ENCODE data around the gene GTF2A2. TPM values are rescaled to one million over a fixed set of nuclear protein-coding genes. Genes with fewer than 3 reads are reported as not detected.
"Not testable (repeated sequence)": the region's sequence is repeated elsewhere in the genome, so short reads cannot be mapped to it uniquely, and the experiment has no call there.

Gene GTF2A2
- total and polyA plus RNA-seq, 7 donors: 33.7 to 98.0 (median 48.2) TPM

- H3K27ac ChIP-seq: no peak overlapping the region
- H3K9me3 ChIP-seq: no peaks in the 10 kb centered on the region
- H3K36me3 ChIP-seq: peaks cover 2 to 57% (median 5%) of the 10 kb centered on the region in 4 donors
- WGBS, 2 donors: 80 to 90% methylated on average over 4 of the region's 4 CpGs
- H3K4me1 ChIP-seq: peaks cover 0 to 4% (median under 1%) of the 10 kb centered on the region in 4 donors
- no peak overlapping the region for H3K4me3 ChIP-seq
- no peaks in the 10 kb centered on the region for H3K27me3 ChIP-seq
- DNase-seq: no peak
- intact Hi-C loops (cut with DNase I): no loop called here
- no peak for TF ChIP-seq POLR2A (IDR thresholded peaks at IDR 0.05)
- TF ChIP-seq, protein P1, sequence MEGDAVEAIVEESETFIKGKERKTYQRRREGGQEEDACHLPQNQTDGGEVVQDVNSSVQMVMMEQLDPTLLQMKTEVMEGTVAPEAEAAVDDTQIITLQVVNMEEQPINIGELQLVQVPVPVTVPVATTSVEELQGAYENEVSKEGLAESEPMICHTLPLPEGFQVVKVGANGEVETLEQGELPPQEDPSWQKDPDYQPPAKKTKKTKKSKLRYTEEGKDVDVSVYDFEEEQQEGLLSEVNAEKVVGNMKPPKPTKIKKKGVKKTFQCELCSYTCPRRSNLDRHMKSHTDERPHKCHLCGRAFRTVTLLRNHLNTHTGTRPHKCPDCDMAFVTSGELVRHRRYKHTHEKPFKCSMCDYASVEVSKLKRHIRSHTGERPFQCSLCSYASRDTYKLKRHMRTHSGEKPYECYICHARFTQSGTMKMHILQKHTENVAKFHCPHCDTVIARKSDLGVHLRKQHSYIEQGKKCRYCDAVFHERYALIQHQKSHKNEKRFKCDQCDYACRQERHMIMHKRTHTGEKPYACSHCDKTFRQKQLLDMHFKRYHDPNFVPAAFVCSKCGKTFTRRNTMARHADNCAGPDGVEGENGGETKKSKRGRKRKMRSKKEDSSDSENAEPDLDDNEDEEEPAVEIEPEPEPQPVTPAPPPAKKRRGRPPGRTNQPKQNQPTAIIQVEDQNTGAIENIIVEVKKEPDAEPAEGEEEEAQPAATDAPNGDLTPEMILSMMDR (IDR thresholded peaks at IDR 0.05): no peak
- no peak for TF ChIP-seq EP300 (IDR thresholded peaks at IDR 0.05)
- TF ChIP-seq POLR2AphosphoS5 (IDR thresholded peaks at IDR 0.05): no peak
Observed at GRCh38 chr15:59644756-59645155, 12.6 kb downstream of the GTF2A2 start.

DNA sequence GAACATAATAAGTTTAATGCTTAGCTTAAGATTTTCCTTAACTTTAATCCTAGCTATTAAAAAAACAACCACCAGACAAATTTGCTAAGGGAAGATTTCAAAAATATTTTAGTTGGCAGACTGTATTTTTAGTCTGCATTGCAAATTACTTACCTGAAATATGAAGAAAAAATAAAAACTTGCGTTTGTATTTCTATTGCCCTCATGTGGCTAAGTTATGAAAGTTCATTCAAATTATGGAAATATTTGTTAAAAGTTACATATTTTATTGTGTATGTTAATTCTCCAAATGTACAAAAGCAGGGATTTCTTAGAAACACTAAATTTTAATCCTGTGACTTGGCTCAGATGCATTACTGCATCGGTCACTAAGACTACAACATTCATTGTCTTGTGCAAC lies 15.0 kb downstream of the GTF2A2 start:
- no peak for DNase-seq
- no peaks in the 10 kb centered on the region for H3K4me1 ChIP-seq
- WGBS, 2 donors: 89 to 93% methylated on average over 2 of the region's 2 CpGs
- H3K36me3 ChIP-seq: peaks cover 0 to 64% (median 6%) of the 10 kb centered on the region in 4 donors
- H3K9me3 ChIP-seq: no peaks in the 10 kb centered on the region
- TF ChIP-seq POLR2AphosphoS5 (IDR thresholded peaks at IDR 0.05) (no peak), EP300 (IDR thresholded peaks at IDR 0.05) (no peak), POLR2A (IDR thresholded peaks at IDR 0.05) (no peak)
- TF ChIP-seq, protein P1 (IDR thresholded peaks at IDR 0.05): no peak
- intact Hi-C loops (cut with DNase I): no loop called here
- no peak overlapping the region for H3K27ac ChIP-seq
- no peak overlapping the region for H3K4me3 ChIP-seq
- no peaks in the 10 kb centered on the region for H3K27me3 ChIP-seq

DNA sequence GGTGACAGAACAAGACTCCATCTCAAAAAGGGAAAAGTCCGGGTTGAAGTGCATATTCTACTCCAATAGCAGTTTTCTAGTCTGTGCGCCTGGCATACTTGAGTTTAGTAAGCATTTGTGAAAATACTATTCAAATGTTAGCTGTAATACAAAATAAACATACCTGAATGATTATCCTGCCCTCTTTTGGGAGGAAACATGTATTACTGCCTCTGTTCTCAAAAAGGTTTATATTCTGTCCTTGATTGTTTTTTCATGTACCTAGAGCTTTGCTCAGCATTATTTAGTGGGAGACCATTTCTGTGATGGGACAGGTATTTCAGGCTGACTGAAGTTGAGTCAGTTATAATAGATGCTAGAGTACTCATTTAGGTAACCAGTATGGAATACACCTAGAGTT lies 19.8 kb downstream of the GTF2A2 start:
- WGBS, 2 donors: 95% methylated on average over 2 of the region's 2 CpGs
- H3K27ac ChIP-seq; intact Hi-C loops (cut with DNase I); DNase-seq; H3K27me3 ChIP-seq; H3K9me3 ChIP-seq; H3K4me1 ChIP-seq; H3K4me3 ChIP-seq: not testable (repeated sequence)
- H3K36me3 ChIP-seq: peaks cover 0 to 36% (median 3%) of the 10 kb centered on the region in 4 donors

DNA sequence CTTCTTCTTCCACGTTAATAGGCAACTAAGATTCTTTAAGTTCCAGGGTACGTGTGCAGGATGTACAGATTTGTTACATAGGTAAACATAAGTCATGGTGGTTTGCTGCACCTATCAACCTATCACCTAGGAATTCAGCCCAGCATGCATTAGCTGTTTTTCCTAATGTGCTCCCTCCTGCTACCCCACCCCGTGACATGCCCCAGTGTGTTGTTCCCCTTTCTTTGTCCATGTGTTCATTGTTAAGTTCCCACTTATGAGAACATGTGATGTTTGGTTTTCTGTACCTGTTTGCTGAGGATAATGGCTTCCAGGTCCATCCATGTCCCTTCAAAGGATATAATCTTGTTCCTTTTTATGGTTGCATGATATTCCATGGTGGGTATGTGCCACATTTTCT lies 21.1 kb downstream of the GTF2A2 start:
- no peak for DNase-seq
- Histone ChIP-seq H3K27ac (no peak overlapping the region), H3K4me3 (no peak overlapping the region), H3K9me3 (no peaks in the 10 kb centered on the region), H3K36me3 (peaks cover 0 to 29% (median 3%) of the 10 kb centered on the region in 4 donors), H3K4me1 (no peaks in the 10 kb centered on the region), H3K27me3 (no peaks in the 10 kb centered on the region)
- TF ChIP-seq POLR2AphosphoS5 (IDR thresholded peaks at IDR 0.05): no peak
- TF ChIP-seq, protein P1 (IDR thresholded peaks at IDR 0.05): no peak
- TF ChIP-seq POLR2A (IDR thresholded peaks at IDR 0.05): no peak
- no peak for TF ChIP-seq EP300 (IDR thresholded peaks at IDR 0.05)
- WGBS, 2 donors: 91 to 94% methylated on average over 3 of the region's 3 CpGs
- intact Hi-C loops (cut with DNase I): no loop called here

DNA sequence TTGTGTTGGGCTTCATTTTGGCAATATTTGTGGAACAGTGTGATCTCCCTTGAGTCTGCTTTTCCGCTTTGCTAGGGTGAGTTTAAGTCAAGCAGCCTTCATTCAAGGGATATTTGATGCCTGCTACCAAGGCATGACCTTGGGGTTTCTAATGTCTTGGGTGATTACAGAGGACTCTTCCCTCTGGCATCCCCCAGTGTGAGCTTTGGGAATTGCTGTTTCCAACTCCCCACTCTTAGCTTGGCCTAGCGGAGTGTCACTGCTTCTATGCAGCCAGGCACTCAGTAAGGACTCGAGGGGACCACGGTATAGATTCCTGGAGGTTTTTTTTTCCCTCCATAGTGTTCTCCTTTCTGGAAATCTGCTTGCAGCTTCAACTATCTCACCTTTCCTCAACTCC lies 24.6 kb downstream of the GTF2A2 start:
- DNase-seq: no peak
- Histone ChIP-seq H3K36me3 (peaks cover 0 to 3% (median under 1%) of the 10 kb centered on the region in 4 donors), H3K27me3 (no peaks in the 10 kb centered on the region), H3K27ac (no peak overlapping the region), H3K4me1 (no peaks in the 10 kb centered on the region), H3K9me3 (no peaks in the 10 kb centered on the region), H3K4me3 (no peak overlapping the region)
- WGBS, 2 donors: 82% methylated on average over 4 of the region's 4 CpGs
- TF ChIP-seq EP300 (IDR thresholded peaks at IDR 0.05): no peak
- no peak for TF ChIP-seq POLR2A (IDR thresholded peaks at IDR 0.05)
- TF ChIP-seq, protein P1 (IDR thresholded peaks at IDR 0.05): no peak
- TF ChIP-seq POLR2AphosphoS5 (IDR thresholded peaks at IDR 0.05): no peak
- intact Hi-C loops (cut with DNase I): no loop called here

All from sigmoid colon (tissue), 7 donors.